DND-41 (cell line): ENCODE measurements around the gene ANO2.

Source experiments
- EZH2 ChIP-seq: IDR thresholded peaks from 3 replicates; pipeline ENCODE4 v1.6.1; 2012; ENCODE audit warnings: borderline replicate concordance, low read depth, mild to moderate bottlenecking, moderate library complexity, low read length, inconsistent platforms; ENCODE audit not compliant: severe bottlenecking
- TF ChIP-seq, protein P1 (sequence below): IDR thresholded peaks from 2 replicates; pipeline ENCODE4 v1.5.1; 2012; ENCODE audit warnings: borderline replicate concordance, low read length, moderate library complexity, mild to moderate bottlenecking; ENCODE audit not compliant: poor library complexity, severe bottlenecking; ENCODE audit errors: extremely low read depth

DNA sequence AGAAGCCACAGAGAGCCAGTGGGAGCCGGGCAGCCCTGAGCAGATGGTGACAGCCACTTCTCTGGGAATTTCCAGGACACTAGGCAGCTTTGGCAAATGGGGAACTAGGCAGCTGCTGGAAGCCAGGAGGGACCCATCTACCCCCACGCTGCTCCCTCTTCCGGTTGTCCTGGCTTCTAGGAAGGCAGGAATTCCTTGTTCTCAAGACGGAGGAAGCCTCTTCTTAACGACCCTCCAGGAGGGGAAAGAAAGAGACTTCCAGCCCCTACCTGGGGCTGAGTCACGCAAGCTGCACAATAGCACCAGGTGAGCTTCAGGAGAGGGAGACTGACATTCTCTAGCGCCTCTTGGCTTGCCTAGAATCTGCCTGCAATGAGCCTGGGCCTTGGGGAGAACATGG is 141.5 kb downstream of the ANO2 start:
- TF ChIP-seq, protein P1, sequence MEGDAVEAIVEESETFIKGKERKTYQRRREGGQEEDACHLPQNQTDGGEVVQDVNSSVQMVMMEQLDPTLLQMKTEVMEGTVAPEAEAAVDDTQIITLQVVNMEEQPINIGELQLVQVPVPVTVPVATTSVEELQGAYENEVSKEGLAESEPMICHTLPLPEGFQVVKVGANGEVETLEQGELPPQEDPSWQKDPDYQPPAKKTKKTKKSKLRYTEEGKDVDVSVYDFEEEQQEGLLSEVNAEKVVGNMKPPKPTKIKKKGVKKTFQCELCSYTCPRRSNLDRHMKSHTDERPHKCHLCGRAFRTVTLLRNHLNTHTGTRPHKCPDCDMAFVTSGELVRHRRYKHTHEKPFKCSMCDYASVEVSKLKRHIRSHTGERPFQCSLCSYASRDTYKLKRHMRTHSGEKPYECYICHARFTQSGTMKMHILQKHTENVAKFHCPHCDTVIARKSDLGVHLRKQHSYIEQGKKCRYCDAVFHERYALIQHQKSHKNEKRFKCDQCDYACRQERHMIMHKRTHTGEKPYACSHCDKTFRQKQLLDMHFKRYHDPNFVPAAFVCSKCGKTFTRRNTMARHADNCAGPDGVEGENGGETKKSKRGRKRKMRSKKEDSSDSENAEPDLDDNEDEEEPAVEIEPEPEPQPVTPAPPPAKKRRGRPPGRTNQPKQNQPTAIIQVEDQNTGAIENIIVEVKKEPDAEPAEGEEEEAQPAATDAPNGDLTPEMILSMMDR: no peak
- TF ChIP-seq EZH2: no peak
